ENCODE measurements around the gene AKIP1. TPM values are rescaled to one million over a fixed set of nuclear protein-coding genes. Genes with fewer than 3 reads are reported as not detected.

The AKIP1 gene
- total RNA-seq, 2 donors from 2014 or later: 31.8 to 34.7 TPM

GRCh38 chr11:8910649-8911026 is 351 bp upstream of the AKIP1 start:
- DNase-seq (ENCODE audit: low spot score): no peak
- Histone ChIP-seq H3K4me1 (peaks cover 0 to 40% of the 10 kb centered on the region in 2 donors), H3K4me3 (peak overlapping the region; percentile 85 to 92), H3K9me3 (no peaks in the 10 kb centered on the region), H3K27ac (peak overlapping the region; percentile 93 to 97), H3K36me3 (no peaks in the 10 kb centered on the region), H3K27me3 (no peaks in the 10 kb centered on the region)
- TF ChIP-seq, protein P1, sequence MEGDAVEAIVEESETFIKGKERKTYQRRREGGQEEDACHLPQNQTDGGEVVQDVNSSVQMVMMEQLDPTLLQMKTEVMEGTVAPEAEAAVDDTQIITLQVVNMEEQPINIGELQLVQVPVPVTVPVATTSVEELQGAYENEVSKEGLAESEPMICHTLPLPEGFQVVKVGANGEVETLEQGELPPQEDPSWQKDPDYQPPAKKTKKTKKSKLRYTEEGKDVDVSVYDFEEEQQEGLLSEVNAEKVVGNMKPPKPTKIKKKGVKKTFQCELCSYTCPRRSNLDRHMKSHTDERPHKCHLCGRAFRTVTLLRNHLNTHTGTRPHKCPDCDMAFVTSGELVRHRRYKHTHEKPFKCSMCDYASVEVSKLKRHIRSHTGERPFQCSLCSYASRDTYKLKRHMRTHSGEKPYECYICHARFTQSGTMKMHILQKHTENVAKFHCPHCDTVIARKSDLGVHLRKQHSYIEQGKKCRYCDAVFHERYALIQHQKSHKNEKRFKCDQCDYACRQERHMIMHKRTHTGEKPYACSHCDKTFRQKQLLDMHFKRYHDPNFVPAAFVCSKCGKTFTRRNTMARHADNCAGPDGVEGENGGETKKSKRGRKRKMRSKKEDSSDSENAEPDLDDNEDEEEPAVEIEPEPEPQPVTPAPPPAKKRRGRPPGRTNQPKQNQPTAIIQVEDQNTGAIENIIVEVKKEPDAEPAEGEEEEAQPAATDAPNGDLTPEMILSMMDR (IDR thresholded peaks at IDR 0.05): no peak

GRCh38 chr11:8913961-8914660 is 3.1 kb downstream of the AKIP1 start:
- no peak for DNase-seq (ENCODE audit: low spot score)
- H3K27me3 ChIP-seq: no peaks in the 10 kb centered on the region
- H3K27ac ChIP-seq: peak overlapping the region; percentile 52 to 72
- TF ChIP-seq, protein P1 (IDR thresholded peaks at IDR 0.05): peak; percentile 48 to 74
- peak overlapping the region in 1 of 2 donors; percentile 16 for H3K4me3 ChIP-seq
- H3K4me1 ChIP-seq: peaks cover 0 to 47% of the 10 kb centered on the region in 2 donors
- peaks cover 8% of the 10 kb centered on the region for H3K36me3 ChIP-seq
- H3K9me3 ChIP-seq: no peaks in the 10 kb centered on the region

DNA sequence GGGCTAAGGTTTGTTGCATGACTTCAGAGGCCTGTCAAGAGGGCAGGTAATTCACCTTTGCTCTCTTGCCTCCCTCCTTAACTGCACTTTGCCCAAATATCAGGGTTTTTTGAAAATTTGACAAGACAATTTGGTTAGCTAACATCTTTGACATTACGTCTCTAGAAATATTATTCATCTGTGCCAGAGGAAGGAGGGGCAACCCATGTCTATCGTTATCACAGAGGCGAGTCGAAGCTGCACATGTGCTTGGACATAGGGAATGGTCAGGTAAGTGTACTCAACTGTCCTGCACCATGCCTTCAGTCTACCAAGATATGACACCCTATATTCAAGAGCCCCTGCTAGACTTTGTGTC is 3.7 kb downstream of the AKIP1 start:
- Histone ChIP-seq H3K4me1 (peaks cover 0 to 45% of the 10 kb centered on the region in 2 donors), H3K9me3 (no peaks in the 10 kb centered on the region), H3K36me3 (peaks cover 13% of the 10 kb centered on the region), H3K4me3 (no peak overlapping the region), H3K27me3 (no peaks in the 10 kb centered on the region), H3K27ac (peak overlapping the region in 1 of 2 donors; percentile 72)
- TF ChIP-seq, protein P1 (IDR thresholded peaks at IDR 0.05): no peak
- no peak for DNase-seq (ENCODE audit: low spot score)

- peaks cover 38% of the 10 kb centered on the region for H3K36me3 ChIP-seq
- peak overlapping the region in 1 of 2 donors; percentile 45 for H3K27ac ChIP-seq
- H3K9me3 ChIP-seq: no peaks in the 10 kb centered on the region
- TF ChIP-seq, protein P1 (IDR thresholded peaks at IDR 0.05): no peak
- no peak overlapping the region for H3K4me3 ChIP-seq
- peaks cover 0 to 36% of the 10 kb centered on the region in 2 donors for H3K4me1 ChIP-seq
- H3K27me3 ChIP-seq: no peaks in the 10 kb centered on the region
- no peak for DNase-seq (ENCODE audit: low spot score)
These were observed 6.3 kb downstream of the AKIP1 start for GRCh38 chr11:8917157-8917825.

GRCh38 chr11:8922691-8923090 is 11.7 kb downstream of the AKIP1 start:
- H3K4me1 ChIP-seq: peaks cover 0 to 2% of the 10 kb centered on the region in 2 donors
- H3K36me3 ChIP-seq: peaks cover 46% of the 10 kb centered on the region
- TF ChIP-seq, protein P1 (IDR thresholded peaks at IDR 0.05): no peak
- H3K9me3 ChIP-seq: no peaks in the 10 kb centered on the region
- no peak overlapping the region for H3K4me3 ChIP-seq
- no peak for DNase-seq (ENCODE audit: low spot score)
- H3K27ac ChIP-seq: no peak overlapping the region
- H3K27me3 ChIP-seq: no peaks in the 10 kb centered on the region
